OCI-LY1 (cell line): ENCODE data around the gene ZNF277.

Experiments used
- H2AFZ ChIP-seq: fragments of 200-600 bp; sonication (generic), shearing (Covaris generic); 2 replicates; pipeline ENCODE4 v1.6.0; 2014; ENCODE audit warnings: antibody characterized with exemption, mild to moderate bottlenecking, low read length
- H3F3A ChIP-seq: fragments of 200-600 bp; sonication (generic), shearing (Covaris generic); 2 replicates; pipeline ENCODE4 v1.6.0; 2014; ENCODE audit warnings: mild to moderate bottlenecking, antibody characterized with exemption, low read length, moderate library complexity; ENCODE audit not compliant: insufficient read depth
- H3K27ac ChIP-seq: fragments of 200-600 bp; sonication (generic); 2 replicates; pipeline ENCODE4 v1.5.1; 2014; ENCODE audit warnings: low read length, mixed run types, mild to moderate bottlenecking, low read depth; ENCODE audit not compliant: poor library complexity, severe bottlenecking
- H3K27me3 ChIP-seq: fragments of 200-600 bp; sonication (generic); 2 replicates; pipeline ENCODE4 v1.6.0; 2014; ENCODE audit warnings: antibody characterized with exemption, mild to moderate bottlenecking, low read length, moderate library complexity; ENCODE audit not compliant: insufficient read depth
- H3K36me3 ChIP-seq: fragments of 200-600 bp; sonication (generic); 2 replicates; pipeline ENCODE4 v1.6.1; 2014; ENCODE audit warnings: mild to moderate bottlenecking, antibody characterized with exemption, low read length, moderate library complexity, mixed read lengths; ENCODE audit not compliant: insufficient read depth
- H3K4me1 ChIP-seq: fragments of 200-600 bp; sonication (generic); 2 replicates; pipeline ENCODE4 v1.5.1; 2014; ENCODE audit warnings: mild to moderate bottlenecking, low read length, moderate library complexity; ENCODE audit not compliant: insufficient read depth, severe bottlenecking
- H3K4me2 ChIP-seq: fragments of 200-600 bp; sonication (generic), shearing (Covaris generic); 2 replicates; pipeline ENCODE4 v1.6.1; 2014; ENCODE audit warnings: low read length
- H3K4me3 ChIP-seq: fragments of 200-600 bp; sonication (generic); 2 replicates; pipeline ENCODE4 v1.5.1; 2014; ENCODE audit warnings: low read length, low read depth, mild to moderate bottlenecking, mixed read lengths; ENCODE audit not compliant: poor library complexity, severe bottlenecking
- H3K79me2 ChIP-seq: fragments of 200-600 bp; shearing (Covaris generic); 2 replicates; pipeline ENCODE4 v1.6.1; 2016; ENCODE audit warnings: mixed run types, low read length, mixed read lengths; ENCODE audit not compliant: insufficient read depth
- H3K9ac ChIP-seq: fragments of 200-600 bp; sonication (generic), shearing (Covaris generic); 2 replicates; pipeline ENCODE4 v1.6.1; 2014; ENCODE audit warnings: mild to moderate bottlenecking, low read length, mixed read lengths
- H3K9me2 ChIP-seq: fragments of 200-600 bp; sonication (generic), shearing (Covaris generic); 2 replicates; pipeline ENCODE4 v1.6.1; 2014; ENCODE audit warnings: low read depth, mild to moderate bottlenecking, low read length, mixed read lengths
- H3K9me3 ChIP-seq: fragments of 200-600 bp; shearing (Covaris generic); 2 replicates; pipeline ENCODE4 v1.6.1; 2014; ENCODE audit warnings: low read length, mixed read lengths
- H4K20me1 ChIP-seq: fragments of 200-600 bp; sonication (generic), shearing (Covaris generic); 2 replicates; pipeline ENCODE4 v1.6.0; 2016; ENCODE audit warnings: mild to moderate bottlenecking, low read length; ENCODE audit not compliant: insufficient read depth
- CTCF ChIP-seq: fragments of 200-600 bp; sonication (generic), shearing (Covaris generic); IDR thresholded peaks from 2 replicates; pipeline ENCODE4 v1.5.1; 2017; ENCODE audit warnings: mild to moderate bottlenecking, antibody characterized with exemption, low read length, moderate library complexity, mixed read lengths
- EZH2 ChIP-seq: fragments of 200-600 bp; sonication (generic), shearing (Covaris generic); IDR thresholded peaks from 2 replicates; pipeline ENCODE4 v1.8.0; 2017; ENCODE audit warnings: borderline replicate concordance, mixed run types, mild to moderate bottlenecking, antibody characterized with exemption, low read length, moderate library complexity, mixed read lengths

The ZNF277 gene

GRCh38 chr7:112290065-112290464, 83.6 kb downstream of the ZNF277 start:
- no peak overlapping the region for H3K4me3 ChIP-seq
- H3F3A ChIP-seq, result no peaks in the 10 kb centered on the region
- no peaks in the 10 kb centered on the region for H3K36me3 ChIP-seq
- H2AFZ ChIP-seq, result no peak overlapping the region
- no peaks in the 10 kb centered on the region for H3K27me3 ChIP-seq
- no peaks in the 10 kb centered on the region for H3K9me3 ChIP-seq
- no peaks in the 10 kb centered on the region for H4K20me1 ChIP-seq
- no peak overlapping the region for H3K27ac ChIP-seq
- peaks cover 13% of the 10 kb centered on the region for H3K4me1 ChIP-seq
- no peaks in the 10 kb centered on the region for H3K9me2 ChIP-seq
- no peak for TF ChIP-seq CTCF
- no peak for TF ChIP-seq EZH2
- no peaks in the 10 kb centered on the region for H3K79me2 ChIP-seq
- H3K9ac ChIP-seq, result no peak overlapping the region
- H3K4me2 ChIP-seq, result no peak overlapping the region

GRCh38 chr7:112292162-112292561, 85.7 kb downstream of the ZNF277 start:
- no peak overlapping the region for H2AFZ ChIP-seq
- no peaks in the 10 kb centered on the region for H3K79me2 ChIP-seq
- no peaks in the 10 kb centered on the region for H3F3A ChIP-seq
- H3K27ac ChIP-seq, result no peak overlapping the region
- H3K36me3 ChIP-seq, result no peaks in the 10 kb centered on the region
- no peaks in the 10 kb centered on the region for H3K4me1 ChIP-seq
- H3K4me3 ChIP-seq, result no peak overlapping the region
- TF ChIP-seq CTCF (no peak), EZH2 (no peak)
- no peaks in the 10 kb centered on the region for H3K27me3 ChIP-seq
- no peaks in the 10 kb centered on the region for H3K9me2 ChIP-seq
- no peaks in the 10 kb centered on the region for H4K20me1 ChIP-seq
- H3K9me3 ChIP-seq, result no peaks in the 10 kb centered on the region
- H3K4me2 ChIP-seq, result no peak overlapping the region
- H3K9ac ChIP-seq, result no peak overlapping the region

DNA sequence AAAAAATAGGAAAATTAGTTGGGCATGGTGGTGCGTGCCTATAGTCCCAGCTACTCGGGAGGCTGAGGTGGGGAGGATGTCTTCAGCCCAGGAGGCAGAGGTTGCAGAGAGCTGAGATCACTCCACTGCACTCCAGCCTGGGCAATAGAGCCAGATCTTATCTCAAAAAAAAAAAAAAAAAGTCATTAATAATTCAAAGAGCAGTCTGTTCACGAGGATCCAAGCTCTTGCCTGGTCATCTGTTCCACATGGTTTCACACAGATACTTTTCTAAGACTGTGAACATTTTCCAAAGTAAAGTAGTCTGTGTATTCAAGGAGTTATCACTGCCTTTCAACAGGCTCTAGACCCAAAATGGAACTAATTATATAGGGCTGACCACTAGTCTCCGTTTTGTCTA, 86.9 kb downstream of the ZNF277 start:
- Histone ChIP-seq H3K79me2 (no peaks in the 10 kb centered on the region), H3K4me3 (no peak overlapping the region), H3K9ac (no peak overlapping the region), H2AFZ (no peak overlapping the region), H3K36me3 (no peaks in the 10 kb centered on the region), H3K9me3 (no peaks in the 10 kb centered on the region), H3K27me3 (no peaks in the 10 kb centered on the region), H3K4me2 (no peak overlapping the region), H3F3A (no peaks in the 10 kb centered on the region), H3K9me2 (no peaks in the 10 kb centered on the region), H3K4me1 (no peaks in the 10 kb centered on the region), H3K27ac (no peak overlapping the region), H4K20me1 (no peaks in the 10 kb centered on the region)
- TF ChIP-seq EZH2 (no peak), CTCF (no peak)
